Mucosa of gallbladder (tissue), 1 donor: ENCODE results near the gene ENTPD6. TPM values are rescaled to one million over a fixed set of nuclear protein-coding genes. Genes with fewer than 3 reads are reported as not detected.
A peak's percentile ranks its signal among the peaks of the same experiment; 100 is the strongest.
"Not testable (repeated sequence)": the region's sequence is repeated elsewhere in the genome, so short reads cannot be mapped to it uniquely, and the experiment has no call there.

ENCODE experiments used
- DNase-seq: peaks from one replicate; pipeline ENCODE4 v3.0.0-alpha.2; 2020; ENCODE audit warnings: low spot score
- total RNA-seq: library from RNA; stranded (reverse); gene quantifications from one replicate; pipeline ENCODE4 v1.2.1, GENCODE V29; 2021
- donor health status: DM: no; HTN: no; CAD: no.

The ENTPD6 gene
- total RNA-seq, 1 donor from 2014 or later: 133 TPM

GRCh38 chr20:25223765-25224720 lies 28.5 kb downstream of the ENTPD6 start:
- no peak for DNase-seq

- no peak for DNase-seq
Observed at GRCh38 chr20:25224941-25225340, 29.4 kb downstream of the ENTPD6 start.

- no peak for DNase-seq
Observed at GRCh38 chr20:25225642-25226432, 30.3 kb downstream of the ENTPD6 start.

GRCh38 chr20:25226433-25227316 lies 31.2 kb downstream of the ENTPD6 start:
- DNase-seq: no peak

- peak; percentile 48 for DNase-seq
Observed at GRCh38 chr20:25227317-25227831, 31.9 kb downstream of the ENTPD6 start.

GRCh38 chr20:25229486-25230165 lies 34.1 kb downstream of the ENTPD6 start:
- no peak for DNase-seq

GRCh38 chr20:25230166-25230831 lies 34.8 kb downstream of the ENTPD6 start:
- no peak for DNase-seq

- DNase-seq: peak; percentile 87
Observed at GRCh38 chr20:25233016-25233772, 37.7 kb downstream of the ENTPD6 start.

- not testable (repeated sequence) for DNase-seq
Observed at GRCh38 chr20:25234009-25234849, 38.7 kb downstream of the ENTPD6 start.

GRCh38 chr20:25236450-25237304 lies 41.2 kb downstream of the ENTPD6 start:
- no peak for DNase-seq

GRCh38 chr20:25237610-25238318 lies 42.3 kb downstream of the ENTPD6 start:
- DNase-seq: peak; percentile 41

- no peak for DNase-seq
Observed at GRCh38 chr20:25238319-25239037, 43.0 kb downstream of the ENTPD6 start.

GRCh38 chr20:25239387-25240370 lies 44.2 kb downstream of the ENTPD6 start:
- DNase-seq: no peak

GRCh38 chr20:25240851-25241658 lies 45.5 kb downstream of the ENTPD6 start:
- not testable (repeated sequence) for DNase-seq
